NCI-H2227 (cell line): Measurements from ENCODE around the gene TMA7B.
"Not testable (repeated sequence)": the region's sequence is repeated elsewhere in the genome, so short reads cannot be mapped to it uniquely, and the experiment has no call there.

ENCODE experiments used
- DNase-seq: peaks from one replicate; lab custom pipeline; 2025; ENCODE audit not compliant: unreplicated experiment; lab: John Stamatoyannopoulos, UW

Gene TMA7B

GRCh38 chr22:39951603-39952293, 8.4 kb upstream of the TMA7B start:
- DNase-seq: not testable (repeated sequence)

DNA sequence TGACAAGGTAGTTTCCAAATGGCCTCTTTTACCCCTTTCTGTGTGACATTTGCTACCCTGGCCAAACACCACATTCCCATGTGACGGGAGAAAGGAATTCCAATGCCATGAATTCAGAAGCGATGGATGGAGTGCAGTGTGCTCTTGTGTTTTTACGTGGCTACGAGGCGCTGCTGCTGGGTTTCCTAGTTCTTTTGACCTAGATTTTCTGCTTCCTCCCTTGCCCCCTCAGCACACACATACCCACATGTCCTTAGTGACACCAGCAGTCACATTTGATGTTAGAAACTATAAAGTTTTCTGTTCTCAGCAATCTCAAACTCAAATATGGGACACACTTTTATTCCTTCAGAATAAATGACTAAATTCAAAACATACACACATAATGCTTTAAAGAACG, 7.8 kb upstream of the TMA7B start:
- no peak for DNase-seq

DNA sequence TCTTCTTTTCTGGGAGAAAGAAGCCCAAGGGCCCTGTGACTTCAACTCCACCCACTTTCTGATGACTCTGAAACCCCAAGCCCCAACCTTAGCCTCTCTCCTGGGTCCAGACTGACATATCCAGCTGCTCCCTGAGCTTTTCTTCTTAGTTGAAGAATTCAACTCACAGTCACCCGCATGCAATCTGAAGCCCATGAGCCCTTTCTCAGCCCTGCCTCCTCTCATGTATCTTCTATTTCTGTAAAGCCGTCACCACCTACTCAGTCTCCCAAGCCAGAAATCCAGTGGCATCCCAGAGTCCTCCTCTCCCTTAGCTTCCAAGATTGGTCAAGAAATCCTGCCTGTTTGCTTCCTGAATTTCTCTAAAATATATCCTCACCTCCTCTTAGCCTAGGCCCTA, 7.1 kb upstream of the TMA7B start:
- DNase-seq: no peak

GRCh38 chr22:39954584-39955055, 5.6 kb upstream of the TMA7B start:
- DNase-seq: no peak

GRCh38 chr22:39955675-39956074, 4.5 kb upstream of the TMA7B start:
- DNase-seq: no peak

DNA sequence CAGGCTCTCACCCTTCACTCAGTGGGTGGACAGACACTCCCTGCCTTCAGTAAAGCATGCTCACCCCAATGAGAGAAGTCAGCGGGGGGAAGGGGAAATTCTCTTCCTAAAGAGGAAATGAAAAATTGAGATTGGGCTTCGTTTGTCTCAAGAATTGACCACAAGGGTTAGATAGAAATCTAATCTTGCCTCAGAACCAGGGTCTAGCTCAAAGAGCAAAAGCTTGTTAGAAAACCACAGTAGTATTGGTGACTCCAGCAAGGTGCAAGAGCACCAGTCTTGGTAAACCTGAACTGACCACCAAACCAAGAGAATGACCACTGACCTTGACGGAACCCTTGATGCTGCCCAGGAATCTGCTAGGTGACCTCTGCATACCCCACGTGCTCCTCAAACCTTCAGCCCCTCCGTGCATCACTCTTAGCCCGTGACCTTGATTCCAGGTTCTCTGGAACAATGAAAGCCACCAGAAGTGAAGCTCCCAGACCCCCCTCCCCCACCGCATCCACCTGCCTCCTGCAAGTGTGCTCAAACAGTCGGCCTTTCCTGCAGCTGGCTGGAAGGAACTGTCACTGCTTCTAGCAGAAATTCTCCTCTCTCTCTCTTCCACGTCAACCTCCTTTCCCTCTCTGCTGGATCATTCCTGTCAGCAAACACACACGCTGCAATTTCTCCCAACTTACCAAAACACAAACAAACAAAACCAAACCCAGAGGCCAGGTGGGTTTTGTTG, 3.1 kb upstream of the TMA7B start:
- no peak for DNase-seq

- no peak for DNase-seq
Measured at GRCh38 chr22:39958009-39958711, 2.0 kb upstream of the TMA7B start.

GRCh38 chr22:39958949-39959639, 1.1 kb upstream of the TMA7B start:
- DNase-seq: no peak

GRCh38 chr22:39960791-39961746, 872 bp downstream of the TMA7B start:
- no peak for DNase-seq

- no peak for DNase-seq
Measured at GRCh38 chr22:39962071-39962470, 1.9 kb downstream of the TMA7B start.

DNA sequence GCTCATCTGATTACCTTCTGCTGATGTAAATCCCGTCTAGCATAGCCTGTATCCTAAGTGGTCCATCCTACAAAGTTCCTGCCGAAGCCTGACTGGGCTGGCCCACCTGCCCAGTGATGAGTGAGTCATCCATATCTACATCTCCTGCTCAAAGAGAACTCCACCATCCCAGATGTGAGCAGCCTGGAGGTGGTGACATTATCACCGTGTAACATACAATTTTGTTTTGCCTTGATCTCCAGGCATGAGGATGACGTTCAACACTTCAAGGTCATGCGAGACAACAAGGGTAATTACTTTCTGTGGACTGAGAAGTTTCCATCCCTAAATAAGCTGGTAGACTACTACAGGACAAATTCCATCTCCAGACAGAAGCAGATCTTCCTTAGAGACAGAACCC, 5.6 kb downstream of the TMA7B start:
- no peak for DNase-seq

GRCh38 chr22:39966470-39966869, 6.3 kb downstream of the TMA7B start:
- no peak for DNase-seq

DNA sequence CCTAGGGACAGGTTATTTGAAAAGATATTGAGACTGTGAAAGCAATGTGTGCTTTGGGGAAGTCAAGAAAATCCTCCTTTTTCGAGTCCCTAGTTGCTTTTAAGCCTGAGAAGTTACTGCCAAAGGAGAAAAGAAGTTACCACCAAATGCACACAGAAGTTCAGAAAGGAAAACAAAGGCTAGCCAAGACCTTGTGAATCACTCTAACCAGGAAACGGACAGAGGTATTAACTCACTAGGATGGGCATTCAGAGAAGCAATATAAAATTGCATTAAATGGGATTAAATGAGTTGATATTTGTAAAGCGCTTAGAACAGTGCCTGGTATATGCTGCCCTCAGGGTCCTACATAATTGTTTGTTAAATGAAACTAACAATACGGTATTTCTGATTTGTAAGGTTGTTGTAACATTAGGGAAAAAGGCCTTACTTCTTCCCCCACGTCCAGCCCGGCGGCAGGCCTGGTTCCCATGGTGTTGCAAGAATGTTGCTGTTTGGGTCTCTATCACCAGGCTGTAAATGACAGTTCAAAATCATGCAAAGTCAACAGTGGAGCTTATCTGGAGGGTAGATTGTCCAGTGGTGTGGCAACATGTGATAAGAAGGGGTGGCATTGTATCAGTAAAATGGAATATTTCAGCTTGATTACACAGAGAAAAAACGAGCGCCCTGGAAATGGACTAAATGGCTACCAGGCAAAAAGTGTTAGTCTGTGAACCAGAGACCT, 7.1 kb downstream of the TMA7B start:
- no peak for DNase-seq

- DNase-seq: no peak
Measured at GRCh38 chr22:39967996-39968972, 8.1 kb downstream of the TMA7B start.

- DNase-seq: no peak
Measured at GRCh38 chr22:39970742-39971141, 10.5 kb downstream of the TMA7B start.

DNA sequence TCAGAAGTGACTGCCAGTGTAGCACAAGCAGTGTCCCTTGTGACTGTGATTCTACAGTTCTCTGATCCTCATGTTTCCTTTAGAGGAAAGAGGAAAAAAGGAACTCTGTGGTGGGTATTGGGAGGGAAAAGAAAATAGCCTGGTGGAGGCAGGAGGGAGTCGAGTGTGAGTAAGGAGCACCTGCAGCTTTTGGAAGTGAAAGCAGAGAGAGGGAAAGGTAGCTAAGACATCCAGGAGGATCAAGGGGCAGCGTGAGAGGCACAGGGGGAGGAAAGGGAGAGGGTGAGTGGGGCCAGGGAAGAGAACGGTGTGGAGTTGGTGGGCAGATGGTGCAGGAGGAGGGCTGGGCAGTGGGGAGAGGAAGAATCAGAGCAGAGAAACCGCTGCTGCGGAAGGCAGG, 12.4 kb downstream of the TMA7B start:
- no peak for DNase-seq

DNA sequence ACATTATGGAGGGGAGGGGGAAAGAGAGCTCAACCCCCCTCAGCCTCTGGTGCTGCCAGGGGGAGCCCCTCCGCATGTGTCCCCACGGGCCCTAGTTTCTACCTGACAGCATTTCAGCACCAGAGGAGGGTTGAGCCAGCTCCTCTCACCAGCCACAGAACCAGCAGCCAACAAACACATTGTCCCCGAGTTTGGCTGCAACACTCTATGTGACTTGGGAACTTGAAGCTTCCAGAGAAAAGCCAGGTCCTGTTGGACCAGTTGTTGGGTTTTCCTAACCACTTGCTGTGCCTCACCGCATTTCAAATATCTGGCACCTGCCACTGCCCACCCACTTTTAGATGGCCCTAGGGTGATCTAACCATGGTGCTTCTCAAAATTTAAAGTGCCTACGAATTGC, 13.5 kb downstream of the TMA7B start:
- no peak for DNase-seq

- no peak for DNase-seq
Measured at GRCh38 chr22:39974065-39974464, 13.9 kb downstream of the TMA7B start.
